ENCODE results near the gene REG3G.
"Not testable (repeated sequence)": the region's sequence is repeated elsewhere in the genome, so short reads cannot be mapped to it uniquely, and the experiment has no call there.

Gene REG3G

DNA sequence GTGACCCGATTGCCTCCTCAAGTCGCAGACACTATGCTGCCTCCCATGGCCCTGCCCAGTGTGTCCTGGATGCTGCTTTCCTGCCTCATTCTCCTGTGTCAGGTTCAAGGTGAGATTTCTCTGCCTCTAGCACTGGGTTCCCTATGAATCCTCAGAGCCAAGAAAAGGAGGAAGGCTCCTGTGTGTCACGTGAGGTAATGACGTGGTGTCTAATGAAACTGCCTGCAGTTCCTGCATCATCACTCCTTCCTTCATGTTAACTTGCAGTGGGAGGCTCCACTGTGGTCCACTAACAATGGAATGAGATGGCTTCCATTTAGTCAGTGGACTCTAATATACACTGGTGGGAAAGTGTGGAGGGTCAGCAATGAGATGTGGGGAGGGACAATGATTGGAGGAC, 559 bp downstream of the REG3G start:
- DNase-seq = no peak

DNA sequence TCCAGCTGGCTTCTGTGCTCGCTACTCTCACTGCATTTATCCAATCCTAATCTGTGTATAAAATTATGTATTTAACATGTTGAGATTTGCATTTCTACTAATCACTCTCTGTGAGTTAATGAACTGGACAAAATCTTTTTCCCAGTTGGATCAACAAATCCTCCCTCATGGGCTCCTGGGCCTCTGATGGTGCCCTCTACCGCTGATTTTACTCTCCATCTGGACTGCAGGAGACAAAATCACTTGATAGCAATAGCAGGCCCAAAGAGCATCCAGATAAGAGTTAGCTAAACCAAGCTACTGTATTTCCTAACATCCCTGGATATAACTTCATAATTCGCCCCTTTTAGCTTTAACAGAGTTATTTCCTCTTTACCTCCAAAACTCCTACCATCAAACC, 14.4 kb downstream of the REG3G start:
- DNase-seq = no peak

DNA sequence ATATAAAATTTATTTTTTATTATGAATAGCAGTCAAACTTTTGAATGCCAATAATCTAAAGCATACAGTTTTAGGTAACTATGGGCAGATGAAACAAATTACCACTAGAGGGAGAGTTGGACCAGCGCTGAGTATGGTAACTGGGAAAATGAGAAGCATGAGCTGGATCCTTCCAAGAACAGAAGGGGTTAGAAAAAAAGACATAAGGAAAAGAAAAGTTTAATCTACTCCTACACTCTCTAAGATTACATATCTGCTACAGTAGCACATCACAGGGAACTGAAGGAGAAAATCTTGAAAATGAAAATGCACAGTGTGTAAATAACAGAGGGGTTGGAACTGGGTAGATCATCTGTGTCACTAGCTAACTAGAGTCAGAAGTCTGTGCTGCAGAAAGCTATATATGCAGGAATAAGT, 15.5 kb downstream of the REG3G start:
- no peak for DNase-seq

DNA sequence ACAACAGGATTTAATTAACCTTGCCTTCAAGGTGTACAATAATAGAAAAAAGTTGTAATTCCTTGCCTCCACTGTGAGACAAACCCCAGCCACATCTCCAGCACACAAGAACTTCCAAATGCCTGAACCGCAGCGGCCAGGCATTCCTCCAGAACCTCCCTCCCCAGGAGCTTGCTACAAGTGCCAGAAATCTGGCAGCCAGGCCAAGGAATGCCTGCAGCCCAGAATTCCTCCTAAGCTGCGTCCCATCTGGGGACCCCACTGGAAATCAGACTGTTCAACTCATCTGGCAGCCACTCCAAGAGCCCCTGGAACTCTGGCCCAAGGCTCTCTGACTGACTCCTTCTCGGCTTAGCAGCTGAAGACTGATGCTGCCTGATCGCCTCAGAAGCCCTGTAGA, 28.0 kb downstream of the REG3G start:
- DNase-seq = not testable (repeated sequence)

DNA sequence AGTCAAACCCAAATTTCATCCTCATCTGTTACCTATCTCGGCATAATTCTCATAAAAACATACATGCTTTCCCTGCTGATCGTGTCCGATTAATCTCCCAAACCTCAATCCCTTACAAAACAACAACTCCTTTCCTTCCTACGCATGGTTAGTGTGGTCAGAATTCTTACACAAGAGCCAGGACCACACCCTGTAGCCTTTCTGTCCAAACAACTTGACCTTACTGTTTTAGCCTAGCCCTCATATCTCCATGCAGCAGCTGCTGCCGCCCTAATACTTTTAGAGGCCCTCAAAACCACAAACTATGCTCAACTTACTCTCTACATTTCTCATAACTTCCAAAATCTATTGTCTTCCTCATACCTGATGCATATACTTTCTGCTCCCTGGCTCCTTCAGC, 29.3 kb downstream of the REG3G start:
- DNase-seq = not testable (repeated sequence)

DNA sequence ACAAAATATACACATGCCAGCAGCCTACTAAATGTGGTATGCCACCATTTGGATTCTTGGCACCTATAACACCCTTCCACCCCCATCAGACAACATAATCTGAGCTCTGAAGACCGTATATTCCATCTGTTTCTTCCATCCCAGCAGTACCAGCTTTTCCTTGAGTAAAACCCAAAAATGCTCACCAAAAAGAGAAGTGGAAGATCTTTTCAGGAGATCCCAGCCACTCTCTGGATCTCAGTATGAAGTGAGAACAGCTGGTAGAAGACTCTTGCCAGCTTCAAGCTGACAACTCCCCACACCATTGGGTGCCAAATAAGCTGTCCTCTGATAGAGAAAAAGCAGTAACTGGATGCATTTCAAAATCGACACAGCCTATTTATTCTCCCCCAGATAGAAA, 39.7 kb downstream of the REG3G start:
- no peak for DNase-seq

DNA sequence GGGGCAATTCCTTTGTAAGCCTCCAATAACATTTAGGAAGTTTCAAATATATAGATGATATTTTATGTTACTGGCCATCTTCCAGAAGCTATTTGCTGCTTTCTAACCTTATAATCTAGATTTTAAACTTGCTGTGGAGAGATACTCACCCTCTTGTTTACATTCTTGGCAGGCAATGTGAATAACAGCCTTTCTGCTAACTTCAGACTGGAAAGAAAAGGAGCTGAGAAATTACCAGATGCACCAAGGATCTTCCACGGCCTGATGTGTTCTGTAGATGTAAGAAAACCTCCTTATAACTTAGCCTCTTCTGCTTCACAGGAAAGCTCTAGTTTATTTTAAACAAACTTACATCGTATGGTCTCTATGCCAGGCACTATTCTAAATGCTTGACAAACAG, 45.6 kb downstream of the REG3G start:
- no peak for DNase-seq

Measured in activated CD8-positive, alpha-beta memory T cell treated with anti-CD3 and anti-CD28 coated beads for 24 hours (primary cell).